GM21528 (cell line): Measurements from ENCODE around the gene KSR1.
"Not testable (repeated sequence)": the region's sequence is repeated elsewhere in the genome, so short reads cannot be mapped to it uniquely, and the experiment has no call there.

Experiments used
- ATAC-seq: cut with Tn5 transposase; IDR thresholded peaks from one replicate; pipeline ENCODE4 v1.9.1; 2021; ENCODE audit warnings: mild to moderate bottlenecking, moderate library complexity; ENCODE audit not compliant: unreplicated experiment, low FRiP score

Gene KSR1

DNA sequence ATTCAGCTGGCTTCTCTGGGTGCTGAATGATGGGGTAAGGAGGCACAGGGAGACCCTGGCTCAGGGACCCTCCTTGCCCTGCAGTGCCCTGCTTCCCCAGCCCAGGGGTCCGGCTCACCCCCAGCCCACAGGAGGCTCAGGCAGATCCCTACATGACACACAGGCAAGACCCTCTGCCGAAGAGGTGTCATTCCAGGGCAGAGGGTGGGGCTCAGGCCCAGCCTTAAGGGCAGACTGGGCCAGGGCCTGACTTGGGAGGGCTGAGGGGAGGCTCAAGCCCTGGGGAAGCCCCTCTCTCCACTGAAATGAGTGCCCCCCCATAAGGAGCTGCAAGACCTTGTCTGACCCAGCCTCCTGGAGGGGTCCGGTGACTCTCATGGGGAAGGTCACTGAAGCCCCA, 30.3 kb upstream of the KSR1 start:
- ATAC-seq = no peak

DNA sequence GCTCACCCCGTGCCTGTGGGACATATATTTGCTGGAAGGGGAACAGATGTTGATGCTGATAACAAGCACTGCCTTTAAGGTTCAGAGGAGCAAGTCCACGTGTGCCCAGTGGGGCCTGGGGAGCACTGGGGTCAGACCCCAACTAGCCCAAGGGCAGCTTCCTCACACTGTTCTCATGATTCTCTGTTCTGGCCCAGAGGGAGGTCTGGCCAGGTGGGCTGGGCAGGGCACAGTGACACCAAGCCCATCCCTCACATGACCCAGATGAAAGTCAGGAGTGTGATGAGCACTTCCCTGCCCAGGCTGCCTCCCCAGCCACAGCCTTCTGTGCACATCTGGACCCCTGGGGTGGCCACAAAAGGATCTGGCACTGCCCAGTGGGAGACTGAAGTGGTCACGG, 29.8 kb upstream of the KSR1 start:
- ATAC-seq = not testable (repeated sequence)

DNA sequence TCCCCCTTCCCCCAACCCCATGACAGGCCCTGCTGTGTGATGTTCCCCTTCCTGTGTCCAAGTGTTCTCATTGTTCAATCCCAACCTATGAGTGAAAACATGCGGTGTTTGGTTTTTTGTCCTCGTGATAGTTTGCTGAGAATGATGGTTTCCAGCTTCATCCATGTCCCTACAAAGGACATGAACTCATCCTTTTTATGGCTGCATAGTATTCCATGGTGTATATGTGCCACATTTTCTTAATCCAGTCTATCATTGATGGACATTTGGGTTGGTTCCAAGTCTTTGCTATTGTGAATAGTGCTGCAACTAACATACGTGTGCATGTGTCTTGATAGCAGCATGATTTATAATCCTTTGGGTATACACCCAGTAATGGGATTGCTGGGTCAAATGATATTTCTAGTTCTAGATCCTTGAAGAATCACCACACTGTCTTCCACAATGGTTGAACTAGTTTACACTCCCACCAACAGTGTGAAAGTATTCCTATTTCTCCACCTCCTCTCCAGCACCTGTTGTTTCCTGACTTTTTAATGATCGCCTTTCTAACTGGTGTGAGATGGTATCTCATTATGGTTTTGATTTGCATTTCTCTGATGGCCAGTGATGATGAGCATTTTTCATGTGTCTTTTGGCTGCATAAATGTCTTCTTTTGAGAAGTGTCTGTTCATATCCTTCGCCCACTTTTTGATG, 28.9 kb upstream of the KSR1 start:
- not testable (repeated sequence) for ATAC-seq

DNA sequence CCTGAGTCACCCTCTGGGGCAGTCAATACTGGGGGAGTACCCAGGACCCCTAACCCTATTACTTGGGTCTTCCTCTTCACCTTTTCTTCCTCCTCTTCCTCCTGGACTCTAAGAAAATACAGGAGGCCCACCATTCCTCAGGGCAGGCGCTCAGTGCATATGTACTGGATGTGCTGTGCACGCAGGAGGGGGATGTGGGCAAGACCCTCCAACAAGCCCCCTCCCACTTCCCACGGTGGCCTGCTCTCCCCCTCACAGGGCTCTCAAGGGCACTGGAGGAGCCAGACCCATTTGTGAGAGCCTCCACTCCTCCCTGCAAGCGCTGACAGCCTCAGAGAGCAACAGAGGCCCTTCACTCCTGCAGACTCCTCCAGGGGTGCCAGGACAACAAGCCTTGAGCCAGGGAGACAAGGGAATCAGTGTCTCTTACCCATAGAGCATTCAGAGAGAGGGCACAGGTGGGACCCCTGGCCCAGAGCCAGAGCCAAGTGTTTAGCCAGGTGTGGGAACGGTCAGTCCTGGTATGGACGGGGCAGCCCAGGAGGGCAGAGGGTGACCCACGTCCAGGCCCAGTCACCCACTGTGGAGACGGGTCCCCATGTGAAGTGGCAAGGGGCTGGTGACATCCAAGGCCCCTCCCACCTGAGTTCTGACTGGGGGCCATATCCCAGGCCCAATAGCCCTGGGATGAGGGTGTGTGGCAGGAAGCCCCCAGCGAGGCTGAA, 27.3 kb upstream of the KSR1 start:
- no peak for ATAC-seq

DNA sequence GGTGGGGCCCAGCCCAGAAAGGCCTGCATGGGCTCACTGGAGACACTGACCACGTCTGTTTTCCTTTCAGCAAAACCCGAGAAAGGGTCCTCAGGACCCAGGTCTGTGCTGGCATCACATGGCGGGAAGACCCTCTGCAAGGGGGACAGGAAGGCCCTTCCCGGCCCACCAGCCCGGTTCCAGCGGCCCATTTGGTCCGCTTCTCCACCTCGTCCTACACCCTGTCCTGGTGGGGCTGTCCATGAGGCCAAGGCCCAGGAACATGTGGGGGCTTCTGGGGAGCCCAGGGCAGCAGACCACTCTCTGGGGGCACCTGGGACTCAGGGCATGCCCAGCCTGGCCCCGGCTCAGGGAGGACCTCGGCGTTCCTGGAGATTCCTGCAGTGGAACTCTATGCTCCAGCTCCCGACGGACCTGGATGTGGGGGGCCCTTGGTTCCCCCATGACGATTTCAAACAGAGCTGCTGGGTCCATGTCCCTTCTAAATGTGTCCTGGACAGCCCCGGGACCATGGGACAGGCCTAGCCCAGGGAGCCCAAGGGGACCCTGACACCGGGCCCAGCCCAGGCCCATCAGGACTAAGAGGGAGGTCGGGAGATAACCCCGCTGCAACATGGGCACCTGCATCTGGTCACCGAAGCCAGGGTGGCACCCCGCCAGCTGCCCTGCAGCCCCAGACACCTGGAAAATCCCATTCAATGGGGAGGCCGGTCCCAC, 26.4 kb upstream of the KSR1 start:
- no peak for ATAC-seq

DNA sequence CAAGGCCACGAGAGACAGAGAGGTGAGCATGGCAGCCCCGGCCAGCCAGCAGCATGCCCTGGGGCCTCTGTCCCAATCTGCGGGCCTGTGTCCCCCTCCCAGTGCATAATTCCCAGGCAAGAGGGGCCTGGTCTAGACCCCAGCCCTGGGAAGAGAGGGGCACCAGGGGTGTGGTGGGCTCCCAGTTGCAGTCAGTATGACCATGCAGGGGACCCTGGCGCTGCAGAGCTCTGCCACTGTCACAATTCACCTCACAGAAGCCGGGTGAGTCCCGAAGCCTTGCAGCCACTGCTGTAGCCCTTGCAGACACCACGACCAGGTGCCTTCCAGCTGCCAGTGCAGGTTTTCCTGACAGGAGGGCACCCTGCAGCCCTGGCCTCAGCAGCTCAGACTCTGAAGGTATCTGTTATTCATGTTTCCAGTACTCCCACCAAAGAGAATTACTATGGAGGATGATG, 25.8 kb upstream of the KSR1 start:
- ATAC-seq = no peak

DNA sequence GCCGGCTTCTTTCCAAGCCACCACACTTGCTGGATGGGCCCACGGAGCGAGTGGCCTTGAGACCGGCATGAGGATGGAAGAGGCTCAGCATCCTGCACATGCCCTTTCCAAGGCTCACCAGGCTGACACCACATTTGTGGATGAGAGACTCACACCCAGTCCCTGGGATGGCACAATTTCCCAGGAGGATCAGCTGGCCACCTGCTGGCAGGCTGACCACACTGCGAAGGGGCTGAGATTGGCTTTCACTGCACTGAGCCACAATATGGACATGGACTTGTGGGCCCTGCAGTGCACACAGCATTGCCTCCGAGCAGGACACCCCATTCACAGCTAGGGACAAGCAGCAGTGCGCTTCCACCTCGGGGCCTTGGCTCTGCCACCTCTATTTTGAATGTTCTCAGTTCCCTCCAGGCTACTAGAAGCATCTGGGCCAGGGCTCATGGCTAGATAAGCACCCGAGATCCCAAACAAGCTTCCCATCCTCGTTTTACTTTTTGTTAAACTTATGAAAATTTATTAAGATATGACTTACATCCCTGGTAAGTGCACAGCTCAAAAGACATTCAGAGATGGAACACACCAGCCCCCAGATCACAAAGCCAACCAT, 25.3 kb upstream of the KSR1 start:
- ATAC-seq = no peak

DNA sequence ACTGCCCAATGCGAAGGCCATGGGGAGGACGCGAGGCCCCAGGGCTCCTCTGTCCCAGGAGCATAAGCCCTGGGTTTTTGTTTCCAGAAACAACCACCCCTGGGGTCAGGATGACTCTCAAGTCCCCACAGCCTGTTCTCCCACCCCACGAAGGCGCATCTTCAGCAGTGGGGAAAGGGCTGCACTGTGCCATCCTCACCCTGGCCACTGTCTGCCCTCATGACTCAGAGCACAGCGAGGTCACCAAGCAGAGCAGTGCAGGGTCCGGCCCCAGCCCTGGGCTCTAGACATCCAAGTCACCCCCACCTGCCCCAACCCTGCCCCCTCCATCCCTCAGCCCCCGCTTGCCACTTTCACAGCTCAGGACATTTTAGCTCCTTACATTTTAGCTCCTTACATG, 22.7 kb upstream of the KSR1 start:
- ATAC-seq = no peak

DNA sequence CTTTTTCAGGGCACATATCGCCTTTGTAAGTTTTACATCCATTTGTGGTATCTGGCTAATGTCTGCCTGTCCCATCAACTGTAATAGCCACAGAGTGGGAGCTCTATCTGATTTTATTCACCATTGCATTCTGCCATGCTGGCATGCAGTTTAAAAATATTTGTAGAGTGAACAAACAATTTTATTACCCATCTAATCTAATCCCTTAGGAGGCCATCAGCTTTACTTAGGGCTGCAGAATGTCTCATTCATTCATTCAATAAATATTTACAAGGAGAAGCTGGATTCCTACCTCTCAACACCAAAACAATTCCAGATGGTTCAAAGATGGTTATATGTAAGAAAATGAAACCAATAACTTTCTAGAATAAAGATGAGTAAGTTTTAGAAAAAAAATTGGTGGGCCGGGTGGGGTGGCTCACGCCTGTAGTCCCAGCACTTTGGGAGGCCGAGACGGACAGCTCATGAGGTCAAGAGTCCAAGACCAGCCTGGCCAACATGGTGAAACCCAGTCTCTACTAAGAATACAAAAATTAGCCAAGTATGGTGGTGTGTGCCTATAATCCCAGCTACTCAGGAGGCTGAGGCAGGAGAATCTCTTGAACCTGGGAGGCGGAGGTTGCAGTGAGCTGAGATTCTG, 20.7 kb upstream of the KSR1 start:
- not testable (repeated sequence) for ATAC-seq

DNA sequence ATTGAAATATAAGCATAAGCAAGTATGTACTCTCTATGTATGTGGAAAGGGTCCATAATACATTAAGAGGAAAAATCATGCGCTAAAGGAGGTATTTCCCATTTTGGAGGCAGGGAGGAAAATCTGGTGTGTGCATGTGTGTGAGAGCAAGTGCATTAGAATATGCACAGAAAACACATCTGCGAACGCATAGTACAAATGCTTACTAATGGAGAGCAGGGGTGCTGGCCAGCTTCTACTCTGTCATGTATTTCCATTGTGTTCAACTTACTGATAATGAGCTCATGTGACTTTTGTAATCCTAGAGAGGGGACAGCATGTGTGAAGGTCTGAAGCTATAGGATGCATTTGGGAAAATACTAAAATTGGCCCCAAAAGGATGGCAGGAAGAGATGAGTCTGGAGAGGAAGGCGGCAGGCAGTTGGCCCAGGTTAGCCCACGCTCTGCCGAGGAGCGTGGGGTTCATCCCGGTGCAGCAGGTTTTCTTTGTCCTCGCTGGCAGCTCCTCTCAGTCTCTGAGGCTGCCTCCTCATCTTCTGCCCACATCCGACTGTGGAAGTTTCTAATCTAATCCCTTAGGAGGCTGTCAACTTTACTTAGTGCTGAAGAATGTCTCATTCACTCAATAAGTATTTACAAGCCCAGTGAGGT, 17.8 kb upstream of the KSR1 start:
- no peak for ATAC-seq

DNA sequence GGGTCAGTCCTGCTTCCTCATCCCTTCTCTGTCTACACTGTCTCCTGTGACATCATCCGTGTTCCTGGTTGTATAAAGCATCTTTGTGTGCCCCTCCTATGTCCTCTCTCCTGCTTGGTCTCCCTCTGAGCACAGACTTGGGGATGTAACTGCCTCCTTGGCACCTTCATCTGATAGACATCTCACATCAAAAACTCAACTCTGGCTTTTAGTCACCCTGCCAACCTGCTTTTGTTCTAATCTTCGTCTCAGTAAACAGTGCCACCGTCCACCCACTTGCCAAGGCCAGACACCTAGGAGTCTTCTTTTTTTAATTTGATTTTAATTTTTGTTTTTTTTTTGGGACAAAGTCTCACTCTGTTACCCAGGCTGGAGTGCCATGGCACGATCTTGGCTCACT, 16.9 kb upstream of the KSR1 start:
- ATAC-seq = no peak

DNA sequence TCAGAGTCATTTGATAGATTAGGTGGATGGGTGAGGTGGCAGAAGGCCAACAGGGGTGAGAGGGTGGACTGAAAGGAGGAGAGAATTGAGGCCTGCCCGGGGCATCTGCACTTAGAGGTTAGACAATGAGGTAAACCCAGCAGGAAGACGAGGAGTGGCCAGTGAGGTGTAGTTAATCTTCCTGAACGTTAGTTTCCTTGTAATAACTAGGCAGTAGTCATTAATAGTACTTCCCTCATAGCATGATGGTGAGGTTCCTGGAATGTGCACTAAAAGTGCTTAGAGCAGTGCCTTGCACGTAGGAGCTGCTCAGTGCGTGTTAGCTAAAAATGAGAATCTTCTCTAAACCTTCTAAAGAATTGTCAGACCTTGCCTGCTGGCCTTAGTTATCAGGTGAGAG, 13.5 kb upstream of the KSR1 start:
- no peak for ATAC-seq

DNA sequence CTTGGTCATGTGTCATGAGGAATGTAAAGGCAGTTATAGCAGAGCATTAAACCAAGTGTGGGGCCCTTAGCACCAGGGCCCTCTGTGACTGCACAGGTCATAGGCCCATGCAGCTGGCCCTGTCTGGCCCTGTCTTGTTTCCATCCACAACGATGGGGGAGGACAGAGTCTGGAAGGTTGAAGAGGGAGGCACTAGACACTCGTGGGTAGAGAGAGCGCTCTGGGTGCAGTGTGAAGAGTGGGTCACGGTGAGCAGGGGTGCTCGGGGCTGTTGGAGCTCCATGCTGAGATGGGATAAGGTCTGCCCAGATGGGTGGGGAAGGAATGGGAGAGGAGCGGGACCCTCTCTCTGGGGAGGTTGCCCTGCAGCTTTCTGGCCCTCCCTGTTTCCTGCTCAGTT, 12.8 kb upstream of the KSR1 start:
- ATAC-seq = no peak

DNA sequence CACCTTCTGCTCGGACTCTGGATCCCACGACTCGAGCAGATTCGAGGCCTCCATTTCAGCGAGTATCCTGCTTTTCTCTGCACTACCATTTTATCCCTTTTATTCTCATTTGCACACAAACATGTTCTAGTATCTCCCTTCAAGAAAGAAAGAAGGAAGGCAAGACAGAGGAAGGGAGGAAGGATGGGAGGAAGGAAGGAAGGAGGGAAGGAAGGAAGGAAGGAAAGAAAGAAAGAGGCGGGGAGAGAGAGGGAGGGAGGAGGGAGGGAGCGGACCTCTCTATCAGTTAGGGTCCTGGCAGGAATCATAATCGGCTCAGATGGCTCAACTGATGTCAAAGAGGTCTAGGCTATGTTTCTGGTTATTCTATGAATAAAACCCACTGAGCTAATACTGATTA, 10.3 kb upstream of the KSR1 start:
- no peak for ATAC-seq

DNA sequence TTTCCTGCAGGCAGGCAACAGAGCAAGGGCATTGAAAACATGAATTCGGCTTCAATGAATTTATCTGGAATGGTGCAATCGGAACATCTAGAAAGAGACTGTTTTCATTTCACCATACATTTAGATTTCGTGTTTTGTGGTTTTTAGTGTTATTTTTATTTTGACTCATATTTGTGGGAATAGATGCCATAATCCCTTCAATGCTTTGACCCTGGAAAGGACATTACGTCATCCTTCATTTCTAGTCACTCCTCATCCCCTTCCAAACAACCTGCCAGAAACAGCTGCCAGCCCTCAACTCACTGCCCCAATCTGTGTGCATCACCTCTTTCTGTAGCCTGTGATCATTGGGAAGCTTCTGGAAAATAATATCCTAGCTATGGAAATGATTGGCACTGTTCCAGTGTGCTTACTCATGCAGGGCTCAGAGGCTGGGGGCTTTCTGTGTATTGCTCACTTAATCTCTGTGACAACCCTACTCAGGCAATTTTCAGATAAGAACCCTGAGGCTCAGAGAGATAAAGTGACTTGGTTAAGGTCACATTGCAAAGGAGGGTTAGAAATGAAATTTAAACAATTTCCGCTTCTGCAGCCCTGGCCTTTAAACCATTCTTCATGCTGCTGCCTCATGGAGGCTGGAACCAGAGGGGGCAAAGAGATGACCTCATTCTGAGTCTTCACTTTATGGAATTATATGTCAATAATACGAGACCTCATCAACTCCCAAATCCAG, 9.5 kb upstream of the KSR1 start:
- ATAC-seq = no peak

DNA sequence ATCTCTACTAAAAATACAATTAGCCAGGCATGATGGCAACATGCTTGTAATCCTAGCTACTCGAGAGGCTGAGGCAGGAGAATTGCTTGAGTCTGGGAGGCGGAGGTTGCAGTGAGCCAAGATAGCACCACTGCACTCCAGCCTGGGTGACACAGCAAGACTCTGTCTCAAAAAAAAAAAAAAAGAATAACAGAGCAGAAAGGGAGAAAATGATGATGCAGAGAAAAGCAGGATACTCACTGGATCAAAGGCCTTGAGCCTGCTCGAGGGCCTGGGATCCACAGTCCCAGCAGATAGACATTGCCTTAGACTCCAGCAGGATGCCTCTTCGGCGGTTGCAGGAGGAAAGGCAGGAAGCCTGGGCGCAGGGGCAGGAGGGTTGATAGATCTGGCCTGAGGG, 7.7 kb upstream of the KSR1 start:
- not testable (repeated sequence) for ATAC-seq

DNA sequence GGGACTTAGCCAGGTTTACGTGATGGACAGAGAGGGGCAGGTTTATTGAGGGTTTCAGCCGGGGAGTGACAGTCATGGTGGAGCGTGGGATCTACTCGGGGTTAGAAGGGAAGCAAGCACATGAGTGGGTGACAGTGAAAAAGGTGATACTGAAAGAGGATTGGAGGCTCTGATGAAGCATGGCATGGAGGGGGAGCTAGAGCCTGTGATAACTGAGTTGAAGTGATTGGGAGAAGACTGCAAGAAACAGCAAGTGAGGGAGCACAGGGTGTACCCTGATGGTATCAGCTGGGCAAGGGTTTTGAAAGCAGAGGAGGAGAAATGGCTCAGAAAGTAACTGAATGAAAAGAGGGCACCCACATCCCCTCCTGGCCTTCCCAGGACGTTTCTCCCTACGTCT, 6.7 kb upstream of the KSR1 start:
- ATAC-seq = no peak

DNA sequence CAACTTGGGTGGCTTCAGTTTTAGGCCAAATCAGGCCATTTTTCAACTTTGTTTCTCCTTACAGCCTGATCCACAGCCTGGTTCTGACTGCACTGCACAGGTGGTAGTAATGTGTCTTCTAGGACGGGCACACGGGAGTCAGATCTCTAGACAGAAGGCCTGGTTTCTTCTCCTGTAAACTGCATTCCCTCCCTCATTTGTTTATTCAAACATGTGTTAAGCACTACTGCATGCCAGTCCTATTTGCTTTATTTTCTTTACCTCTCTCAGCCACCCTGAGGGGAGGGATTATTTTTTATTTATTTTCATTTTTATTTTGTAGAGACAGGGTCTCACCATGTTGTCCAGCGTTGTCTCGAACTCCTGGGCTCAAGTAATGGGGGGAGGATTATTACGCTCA, 6.3 kb upstream of the KSR1 start:
- no peak for ATAC-seq

DNA sequence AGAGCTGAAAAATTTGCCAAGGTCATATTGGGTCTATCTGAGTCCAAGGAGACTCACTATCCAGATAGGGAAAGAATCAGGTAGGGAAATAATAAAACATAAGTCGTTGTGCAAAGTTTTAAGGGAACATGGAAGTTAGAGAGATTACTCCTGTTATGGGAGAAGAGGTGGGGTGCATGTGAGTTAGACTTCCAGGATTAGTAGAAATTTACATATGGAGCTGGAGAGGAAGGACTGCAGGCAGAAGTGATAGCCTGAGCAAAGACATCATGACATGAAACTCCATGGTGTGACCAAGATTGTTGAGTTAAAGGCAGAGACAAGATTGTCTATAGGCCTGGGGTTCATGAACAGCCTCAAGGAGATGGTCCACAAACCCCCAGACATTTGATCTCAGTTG, 5.8 kb upstream of the KSR1 start:
- no peak for ATAC-seq

DNA sequence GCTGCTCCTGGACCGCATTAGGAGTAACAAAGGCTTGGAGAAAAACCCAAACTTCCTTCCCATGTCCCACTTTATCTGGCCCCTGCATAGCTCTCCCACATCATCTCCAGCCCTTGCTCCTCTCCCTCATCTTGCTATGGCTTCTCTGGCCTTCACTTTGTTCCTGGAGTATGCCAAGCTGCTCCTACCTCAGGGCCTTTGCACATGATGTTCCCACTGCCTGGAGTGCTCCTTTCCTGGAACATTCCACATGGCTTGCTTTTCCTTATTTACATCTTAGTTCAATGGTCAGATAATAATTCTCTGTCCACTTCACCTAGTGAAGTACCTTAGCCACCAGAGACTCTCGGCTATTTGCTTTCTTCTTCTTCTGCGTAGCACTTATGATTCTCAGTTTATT, 4.3 kb upstream of the KSR1 start:
- ATAC-seq = no peak
